GM19193 (cell line): ENCODE results near the gene RGPD3.
"Not testable (repeated sequence)": the region's sequence is repeated elsewhere in the genome, so short reads cannot be mapped to it uniquely, and the experiment has no call there.

Source experiments
- POLR2A ChIP-seq: IDR thresholded peaks from 4 replicates; pipeline ENCODE4 v1.6.1; 2011; ENCODE audit not compliant: insufficient read depth, insufficient read length; ENCODE audit errors: extremely low read depth

RGPD3 gene

DNA sequence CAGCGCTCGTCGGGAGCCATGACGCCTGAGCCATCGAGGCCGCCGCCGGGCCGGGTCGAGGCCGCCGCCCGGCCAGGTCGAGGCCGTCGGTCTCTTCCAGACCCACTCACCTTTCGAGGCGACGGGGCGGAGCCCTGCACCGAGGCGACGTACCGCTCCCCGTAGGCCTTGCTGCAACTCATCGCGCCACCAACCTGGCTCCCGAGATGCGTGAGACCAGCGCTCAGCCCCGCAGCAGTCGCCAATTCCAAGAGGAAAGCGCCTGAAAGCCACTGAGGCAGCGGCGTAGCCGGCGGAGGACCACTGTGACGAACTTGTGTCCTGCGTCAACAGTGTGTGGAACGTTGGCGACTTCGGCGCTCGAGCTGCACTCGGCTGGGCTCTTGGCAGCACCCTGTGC lies at the start of gene RGPD3:
Gene RGPD3 (minus strand): TSS at position 307 of the 400 bp plus-strand sequence. CDS start 125 bp downstream, at position 182.
- TF ChIP-seq POLR2A: not testable (repeated sequence)

DNA sequence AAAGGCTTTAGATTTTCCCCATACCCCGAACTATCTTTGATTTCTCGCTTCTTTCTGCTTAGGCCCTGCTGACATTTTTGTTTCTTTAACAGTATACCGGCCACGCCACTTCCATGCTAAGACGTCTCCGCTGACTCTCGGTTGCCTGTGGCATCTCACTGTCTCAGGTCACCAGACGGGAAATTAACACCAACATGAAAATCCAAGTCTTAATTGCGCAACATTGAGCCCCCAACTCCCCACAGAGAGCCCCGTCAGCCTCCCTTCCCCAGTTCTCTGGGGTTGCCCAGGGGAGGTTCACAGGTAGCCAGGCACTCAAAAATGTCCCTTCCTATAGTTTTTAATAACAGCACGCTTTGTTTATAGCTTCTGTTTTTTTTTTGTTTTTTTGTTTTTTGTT lies 49.1 kb upstream of the RGPD3 start:
- no peak for TF ChIP-seq POLR2A

DNA sequence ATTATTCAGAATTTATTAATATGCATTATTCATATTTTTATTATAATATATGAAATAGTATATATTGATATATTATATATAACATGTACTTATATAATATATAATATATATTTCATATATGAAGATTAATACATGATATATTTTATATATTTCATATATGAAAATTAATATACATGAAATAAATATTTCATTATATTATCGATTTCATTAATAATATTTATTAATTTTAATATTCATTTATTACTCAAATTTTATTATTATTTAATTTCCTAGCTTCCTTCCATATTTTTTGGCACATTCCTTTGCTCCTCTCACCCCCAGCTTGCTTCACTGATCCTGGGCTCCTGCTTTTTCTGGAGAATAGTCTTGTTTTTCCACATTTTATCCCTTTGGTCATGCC lies 48.7 kb upstream of the RGPD3 start:
- TF ChIP-seq POLR2A: no peak

DNA sequence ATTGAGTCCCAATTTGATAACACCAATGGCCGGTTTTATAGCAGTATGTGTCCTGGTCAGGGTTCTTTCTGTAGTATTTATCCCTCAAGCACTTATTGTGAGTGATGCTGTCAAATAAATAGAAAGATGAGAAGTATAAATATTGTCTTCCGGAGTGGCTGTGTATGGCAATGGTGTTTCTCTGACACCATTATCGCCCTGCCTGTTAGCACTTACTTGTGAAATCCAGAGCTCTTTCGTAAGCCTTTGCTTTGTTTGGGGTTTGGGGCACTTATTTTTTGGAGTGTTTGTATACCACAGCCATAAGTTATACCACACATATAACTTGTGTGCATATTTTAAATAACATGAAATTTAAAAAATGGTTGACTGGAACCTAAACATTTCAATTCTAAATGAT lies 48.2 kb upstream of the RGPD3 start:
- TF ChIP-seq POLR2A: no peak

DNA sequence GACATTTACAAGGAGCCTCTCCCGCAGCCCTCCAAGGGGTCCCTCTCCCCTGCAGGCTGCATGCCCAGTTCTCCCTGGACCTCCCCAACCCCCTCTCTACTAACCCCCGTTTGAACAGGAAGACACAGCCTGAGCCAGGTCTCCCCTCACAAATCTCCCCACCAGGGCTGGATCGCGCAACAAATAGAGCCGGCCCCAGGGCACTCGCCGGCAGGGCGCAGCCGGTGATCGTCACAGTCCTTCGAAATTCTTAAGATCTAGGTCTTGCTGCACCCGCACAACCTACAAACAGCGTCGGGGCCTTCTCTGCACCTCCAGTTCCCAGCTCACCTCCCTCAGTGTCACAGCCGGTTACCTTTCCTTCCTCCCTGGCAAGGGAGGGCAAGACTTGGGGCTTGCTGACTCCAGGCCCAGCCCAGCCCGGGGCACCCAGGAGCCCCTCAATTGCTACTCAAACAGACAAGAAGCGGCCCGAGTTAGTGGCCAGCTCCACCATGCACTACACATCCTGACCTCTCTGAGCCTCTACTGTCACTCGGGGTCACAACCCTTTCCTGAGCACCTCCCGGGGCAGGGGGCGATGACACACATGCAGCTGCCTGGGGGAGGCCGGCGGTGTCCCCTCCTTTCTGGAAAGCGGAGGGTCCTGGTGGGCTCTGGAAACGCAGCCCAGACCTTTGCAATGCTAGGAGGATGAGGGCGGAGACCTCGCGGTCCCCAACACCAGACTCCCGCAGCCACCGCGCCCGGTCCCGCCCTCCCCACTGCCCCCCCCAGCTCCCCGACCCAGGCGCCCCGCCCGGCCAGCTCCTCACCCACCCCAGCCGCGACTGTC lies 18.6 kb upstream of the RGPD3 start, which contains the start of gene CD8B2:
Gene CD8B2 (plus strand): TSS at position 814 of the 835 bp plus-strand sequence. CDS start 63 bp downstream, outside the sequence.
- TF ChIP-seq POLR2A: not testable (repeated sequence)

DNA sequence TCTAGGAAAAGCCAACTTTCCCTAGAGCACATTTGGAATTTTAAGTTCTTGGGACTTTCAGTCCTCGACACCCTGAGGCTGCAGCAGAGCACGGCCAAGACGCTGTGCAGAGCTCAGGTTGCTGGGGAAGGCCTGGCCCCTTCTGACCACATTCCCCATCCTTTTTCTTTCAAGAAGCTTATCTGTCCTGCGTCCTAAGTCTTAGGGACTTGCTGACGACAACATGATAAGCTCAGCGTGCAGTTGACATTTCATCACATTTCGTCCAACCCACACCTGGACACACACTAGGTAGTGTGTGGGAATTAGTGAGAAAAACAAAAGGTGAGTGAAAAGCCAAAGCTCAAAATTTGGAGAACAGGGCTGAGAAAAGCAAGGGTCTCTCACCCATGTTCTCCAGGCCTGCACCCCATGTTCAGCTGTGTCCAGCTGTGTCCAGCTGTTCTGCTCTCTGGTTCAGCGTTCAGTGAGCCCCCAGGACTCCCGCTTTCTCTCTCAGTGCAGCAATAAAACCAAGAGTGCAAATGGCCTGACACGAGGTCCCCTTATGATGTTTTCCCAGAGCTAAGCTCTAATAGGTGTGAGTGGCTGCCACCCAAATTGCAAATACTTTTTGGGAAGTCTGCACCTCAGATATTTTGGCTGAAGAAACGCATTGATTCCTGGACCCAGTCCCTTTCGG lies 101.9 kb downstream of the RGPD3 start:
- TF ChIP-seq POLR2A: no peak

DNA sequence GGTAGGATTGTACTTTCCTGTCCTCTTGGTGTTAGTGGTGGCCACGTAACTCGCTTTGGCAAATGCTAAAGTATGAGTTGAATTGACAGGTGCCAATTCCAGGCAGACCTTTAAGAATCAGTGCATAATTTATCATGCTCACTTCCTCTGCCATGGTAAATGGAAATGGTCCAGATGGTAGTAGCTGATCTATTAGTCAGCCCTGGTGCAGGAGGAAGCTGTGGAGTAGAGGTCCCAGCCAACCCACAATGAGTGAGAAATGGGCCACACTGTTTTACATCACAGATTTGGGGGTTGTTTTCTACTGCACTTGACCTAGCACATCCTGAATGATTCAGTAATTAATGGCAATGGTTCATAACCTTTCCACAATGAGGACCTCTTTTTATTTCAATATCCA lies 104.4 kb downstream of the RGPD3 start:
- TF ChIP-seq POLR2A: no peak

DNA sequence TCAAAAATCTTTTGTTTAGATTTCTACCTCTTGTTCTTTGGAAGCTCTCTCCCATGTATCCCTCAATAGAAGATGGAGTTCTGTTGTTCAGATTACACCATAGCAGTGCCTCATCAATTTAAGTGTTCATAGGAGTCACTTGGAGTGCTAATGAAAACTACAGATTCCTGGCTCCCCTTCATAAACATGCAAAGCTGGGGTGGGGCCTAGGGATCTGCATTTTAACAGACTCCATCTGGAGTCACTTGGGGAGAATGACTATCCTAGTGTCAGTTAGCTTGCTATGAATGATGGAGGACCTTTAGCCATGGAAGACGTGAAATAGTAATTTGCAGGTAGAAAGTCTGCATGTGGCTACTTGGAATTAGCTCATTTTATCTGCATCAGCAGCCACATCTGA lies 105.4 kb downstream of the RGPD3 start:
- no peak for TF ChIP-seq POLR2A

DNA sequence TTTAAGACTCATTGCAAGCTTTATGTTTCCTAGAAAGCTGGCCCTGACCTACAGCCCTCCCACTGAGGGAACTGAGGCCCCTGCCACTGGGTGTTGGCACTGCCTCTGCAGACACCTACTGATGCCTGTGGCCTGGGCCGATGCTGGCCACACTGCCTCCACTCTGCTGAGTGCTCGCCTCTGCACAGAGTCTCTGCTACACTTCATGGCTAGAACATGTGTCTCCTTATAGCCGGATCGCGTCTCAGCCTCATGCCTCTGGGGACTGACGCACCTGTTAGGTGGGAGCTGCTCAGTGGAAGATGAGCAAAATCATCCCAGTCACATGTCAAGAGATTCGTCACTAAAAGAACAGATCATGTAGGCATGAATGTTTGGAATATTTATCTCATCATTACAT lies 108.7 kb downstream of the RGPD3 start:
- no peak for TF ChIP-seq POLR2A

DNA sequence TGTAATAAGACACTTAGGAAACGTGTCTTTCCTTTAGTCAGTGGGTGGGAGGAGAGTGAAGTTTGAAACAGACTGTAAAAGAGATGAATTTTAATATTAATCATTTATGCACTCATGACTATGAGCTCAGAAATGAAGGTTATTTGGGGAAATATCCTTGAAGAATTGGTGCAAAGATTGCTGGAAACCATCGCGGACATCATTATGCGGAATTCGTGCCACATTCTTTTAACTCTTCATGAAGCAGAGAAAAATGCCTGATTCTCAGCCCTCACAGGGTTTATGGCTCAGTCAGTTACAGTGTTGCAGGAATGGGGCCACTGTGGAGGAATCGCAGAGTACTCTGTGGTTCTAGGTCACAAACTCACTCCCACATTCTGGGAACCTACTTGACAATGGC lies 109.7 kb downstream of the RGPD3 start:
- TF ChIP-seq POLR2A: no peak

DNA sequence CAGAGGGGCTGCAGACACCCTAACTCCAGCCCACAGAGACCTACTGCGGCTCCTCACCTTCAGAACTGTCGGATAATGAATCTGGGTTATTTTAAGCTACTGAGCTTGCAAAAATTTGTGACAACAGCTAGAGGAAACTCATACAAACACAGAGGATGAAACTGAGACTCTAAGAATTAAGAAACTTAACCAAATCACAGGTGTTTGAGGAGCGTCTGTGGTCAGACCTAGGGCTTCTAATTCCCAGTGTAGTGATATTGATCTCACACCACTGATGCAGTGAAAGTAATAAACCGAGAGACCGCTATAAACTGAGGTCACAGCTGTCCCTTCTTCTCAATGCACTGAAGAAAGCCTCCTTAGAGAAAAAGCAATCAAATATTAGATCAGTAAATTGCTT lies 110.1 kb downstream of the RGPD3 start:
- no peak for TF ChIP-seq POLR2A

DNA sequence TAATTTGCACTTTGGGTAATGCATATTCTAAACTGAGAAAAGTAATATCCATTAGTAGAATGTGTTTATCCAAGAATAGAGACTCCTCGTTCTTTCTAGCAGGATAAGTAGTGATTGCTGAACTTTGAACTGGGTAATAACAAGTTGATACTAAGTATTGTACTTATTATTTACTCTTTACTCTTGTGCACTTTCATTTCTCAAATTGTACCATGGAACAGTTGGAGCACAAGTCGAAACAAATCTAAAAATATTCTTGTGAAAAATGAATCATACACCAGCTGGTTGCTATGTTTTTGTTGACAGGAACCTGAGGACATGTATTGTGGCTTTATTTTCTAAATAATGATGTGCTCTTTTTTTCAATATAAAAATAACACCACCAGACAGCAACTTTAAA lies 111.9 kb downstream of the RGPD3 start:
- TF ChIP-seq POLR2A: no peak

DNA sequence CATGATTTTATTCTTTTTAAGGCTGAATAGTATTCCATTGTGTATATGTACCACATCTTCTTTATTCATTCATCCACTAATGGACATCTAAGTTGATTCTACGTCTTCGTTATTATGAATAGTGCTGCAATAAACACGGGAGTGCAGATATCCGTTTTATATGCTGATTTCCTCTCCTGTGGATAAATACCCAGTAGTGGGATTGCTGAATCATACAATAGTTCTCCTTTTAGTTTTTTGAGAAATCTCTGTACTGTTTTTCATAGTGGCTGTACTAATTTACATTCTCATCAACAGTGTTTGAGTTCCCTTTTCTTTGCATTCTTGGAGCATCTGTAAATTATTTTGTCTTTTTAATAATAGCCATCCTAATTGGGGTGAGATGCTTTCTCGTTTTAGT lies 114.5 kb downstream of the RGPD3 start:
- TF ChIP-seq POLR2A: no peak

DNA sequence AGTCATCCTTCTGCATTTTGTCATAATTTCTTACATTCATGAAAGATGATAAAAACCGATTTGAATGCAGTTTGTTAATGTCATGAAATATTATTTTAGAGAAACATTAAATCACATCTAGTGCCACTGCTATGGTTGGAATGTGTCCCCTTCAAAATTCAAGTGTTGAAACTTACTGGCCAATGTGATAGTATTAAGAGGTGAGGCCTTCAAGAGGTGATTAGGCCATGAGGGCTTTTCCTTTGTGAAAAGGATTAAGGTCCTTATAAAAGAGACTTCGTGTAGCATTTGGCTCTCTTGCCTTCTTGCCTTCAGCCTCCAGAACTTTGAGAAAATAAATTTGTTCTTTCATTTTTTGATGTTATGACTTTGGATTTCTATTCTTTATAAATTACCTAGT lies 117.2 kb downstream of the RGPD3 start:
- TF ChIP-seq POLR2A: no peak

DNA sequence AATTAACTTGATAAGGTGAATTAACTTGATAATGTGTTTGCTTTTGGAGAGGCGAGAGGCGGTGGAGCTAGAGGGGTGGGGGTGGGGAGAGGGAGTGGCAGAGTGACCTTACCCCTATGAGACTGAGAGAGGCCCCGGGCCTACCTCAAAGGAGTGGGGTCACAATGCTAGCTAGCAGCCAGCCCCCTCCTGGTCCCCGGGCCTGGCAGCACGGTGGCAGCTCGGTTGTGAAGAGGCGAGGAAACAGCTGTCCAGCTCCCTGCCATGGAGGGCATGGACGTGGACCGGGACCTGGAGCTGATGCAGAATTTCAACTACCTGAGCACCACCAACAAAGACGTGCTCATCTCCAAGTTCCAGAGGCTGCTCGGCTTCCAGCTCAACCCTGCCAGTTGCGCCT lies 123.9 kb downstream of the RGPD3 start:
- TF ChIP-seq POLR2A: no peak

DNA sequence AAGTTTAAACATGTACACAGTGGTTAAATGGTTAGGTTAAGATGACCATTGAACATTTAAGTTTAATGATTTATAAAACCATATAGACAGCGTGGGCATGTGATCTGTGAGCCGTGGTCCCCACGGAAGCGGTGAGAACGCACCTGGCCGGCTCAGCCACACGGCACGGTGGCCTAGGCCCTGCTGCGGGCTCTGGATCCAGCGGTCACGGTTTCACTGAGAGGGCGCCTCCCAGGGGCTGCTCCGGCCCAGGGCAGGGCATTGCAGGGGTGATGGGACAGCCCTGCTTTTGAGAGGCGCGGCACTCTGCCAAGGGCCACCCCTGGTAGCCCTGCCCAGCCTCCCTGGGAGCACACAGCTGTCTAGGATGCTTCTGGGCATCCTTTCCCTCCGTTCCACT lies 124.9 kb downstream of the RGPD3 start:
- no peak for TF ChIP-seq POLR2A
